WTC11 (cell line): ENCODE measurements around the gene FRS3. TPM values are rescaled to one million over a fixed set of nuclear protein-coding genes. Genes with fewer than 3 reads are reported as not detected.
A peak's percentile ranks its signal among the peaks of the same experiment; 100 is the strongest.

Source experiments
- ATAC-seq: fragments of 200-7000 bp; cut with Tn5 transposase; 2 replicates; pipeline ENCODE4 v1.10.0; 2021; ENCODE audit warnings: mild to moderate bottlenecking, moderate library complexity
- CTCF ChIA-PET: fragments of 300-600 bp; sonication (Branson Sonifier 250); formaldehyde crosslinking; loops from one replicate; lab custom pipeline; 2021; ENCODE audit warnings: antibody characterized with exemption; lab: Charles Lee
- POLR2A ChIA-PET: fragments of 350-600 bp; sonication (Branson Sonifier 250); formaldehyde crosslinking; loops from one replicate; lab custom pipeline; 2021; ENCODE audit warnings: antibody characterized with exemption; lab: Charles Lee
- DNase-seq: peaks from one replicate; pipeline ENCODE4 v3.0.0; 2021; ENCODE audit warnings: low spot score
- H3K27ac Mint-ChIP-seq: 2 replicates; pipeline ENCODE4 v1.8.0; 2021; ENCODE audit warnings: mixed read lengths
- H3K27me3 Mint-ChIP-seq: 2 replicates; pipeline ENCODE4 v1.8.0; 2021; ENCODE audit warnings: low read depth, mild to moderate bottlenecking, moderate library complexity, mixed read lengths
- H3K36me3 Mint-ChIP-seq: 2 replicates; pipeline ENCODE4 v1.8.0; 2021; ENCODE audit warnings: mixed read lengths
- H3K4me1 Mint-ChIP-seq: 2 replicates; pipeline ENCODE4 v1.8.0; 2022; ENCODE audit warnings: mixed read lengths
- H3K4me3 Mint-ChIP-seq: 2 replicates; pipeline ENCODE4 v1.8.0; 2021; ENCODE audit warnings: mild to moderate bottlenecking, moderate library complexity, mixed read lengths
- H3K9me3 Mint-ChIP-seq: 2 replicates; pipeline ENCODE4 v1.8.0; 2021; ENCODE audit warnings: mixed read lengths
- ARID4B ChIP-seq: sonication (generic); formaldehyde crosslinking; IDR thresholded peaks from 2 replicates; pipeline ENCODE4 v1.8.0; 2023; ENCODE audit warnings: missing genetic modification reagents, mild to moderate bottlenecking, borderline replicate concordance
- GABPB1 ChIP-seq: sonication (generic); formaldehyde crosslinking; IDR thresholded peaks from 2 replicates; pipeline ENCODE4 v1.8.1; 2023; ENCODE audit warnings: mild to moderate bottlenecking, missing genetic modification reagents
- PRDM15 ChIP-seq: sonication (generic); formaldehyde crosslinking; IDR thresholded peaks from 2 replicates; pipeline ENCODE4 v1.8.0; 2022; ENCODE audit warnings: missing genetic modification reagents
- SP1 ChIP-seq: sonication (generic); formaldehyde crosslinking; conservative IDR thresholded peaks from 2 replicates; pipeline ENCODE4 v1.8.1; 2022; ENCODE audit warnings: missing genetic modification reagents
- USF2 ChIP-seq: sonication (generic); formaldehyde crosslinking; IDR thresholded peaks from 2 replicates; pipeline ENCODE4 v1.8.1; 2023; ENCODE audit warnings: mild to moderate bottlenecking, missing genetic modification reagents, moderate library complexity
- ZNF121 ChIP-seq: sonication (generic); formaldehyde crosslinking; IDR thresholded peaks from 2 replicates; pipeline ENCODE4 v1.8.0; 2023; ENCODE audit warnings: missing genetic modification reagents
- ZNF263 ChIP-seq: sonication (generic); formaldehyde crosslinking; IDR thresholded peaks from 2 replicates; pipeline ENCODE4 v1.8.1; 2022; ENCODE audit warnings: low read depth, mild to moderate bottlenecking, moderate library complexity, missing genetic modification reagents
- ZNF512 ChIP-seq: sonication (generic); formaldehyde crosslinking; IDR thresholded peaks from 2 replicates; pipeline ENCODE4 v1.8.1; 2022; ENCODE audit warnings: missing genetic modification reagents, borderline replicate concordance
- total RNA-seq: library from RNA; stranded (reverse); gene quantifications from 3 replicates; pipeline ENCODE4 v1.2.3, GENCODE V29; 2021

The FRS3 gene
- total RNA-seq, 1 experiment from 2014 or later, result 7.8 TPM

GRCh38 chr6:41743406-41744235, 36.1 kb downstream of the FRS3 start (continued):
- no peak for TF ChIP-seq PRDM15 (CRISPR knock-in tag)
- TF ChIP-seq ZNF512 (CRISPR knock-in tag), result no peak
- no peak for TF ChIP-seq USF2 (CRISPR knock-in tag)
- no peak for TF ChIP-seq ZNF121
- TF ChIP-seq ARID4B, result no peak

- CTCF ChIA-PET, result no interaction called here
- peak; percentile 62; the same call in 1 of the 2 replicates for TF ChIP-seq GABPB1 (CRISPR knock-in tag)
- no peak for TF ChIP-seq SP1 (CRISPR knock-in tag)
- Mint-ChIP-seq H3K4me3 (no peak overlapping the region), H3K4me1 (no peaks in the 10 kb centered on the region), H3K9me3 (no peaks in the 10 kb centered on the region), H3K36me3 (no peaks in the 10 kb centered on the region), H3K27ac (no peak overlapping the region), H3K27me3 (peaks cover 3% of the 10 kb centered on the region; the same call in 1 of the 2 replicates)
- DNase-seq (no peak), ATAC-seq (no peak)
- POLR2A ChIA-PET, result no interaction called here
These were observed 37.8 kb downstream of the FRS3 start for GRCh38 chr6:41741625-41742490.

- ChIA-PET CTCF (interaction anchor here (1.0 kb wide), 1 partner anchor 40 kb away, joined by 3 read pairs; no protein-coding TSS in a partner anchor), POLR2A (no interaction called here)
These were observed 39.1 kb downstream of the FRS3 start for GRCh38 chr6:41740366-41741162.

More at GRCh38 chr6:41740366-41741162, 39.1 kb downstream of the FRS3 start:
- TF ChIP-seq PRDM15 (CRISPR knock-in tag) (no peak), ZNF263 (CRISPR knock-in tag) (no peak)
- ATAC-seq (no peak), DNase-seq (no peak)
- Mint-ChIP-seq H3K4me3 (no peak overlapping the region), H3K27me3 (peaks cover 3% of the 10 kb centered on the region; the same call in 1 of the 2 replicates), H3K9me3 (no peaks in the 10 kb centered on the region), H3K4me1 (peaks cover 10% of the 10 kb centered on the region), H3K36me3 (no peaks in the 10 kb centered on the region), H3K27ac (no peak overlapping the region)
